Raji (cell line): ENCODE results near the gene MANBA.

Experiments
- POLR2A ChIP-seq: IDR thresholded peaks from 2 replicates; pipeline ENCODE4 v1.6.1; 2011; ENCODE audit warnings: low read depth, low read length, control low read depth; ENCODE audit not compliant: insufficient read depth

MANBA gene

DNA sequence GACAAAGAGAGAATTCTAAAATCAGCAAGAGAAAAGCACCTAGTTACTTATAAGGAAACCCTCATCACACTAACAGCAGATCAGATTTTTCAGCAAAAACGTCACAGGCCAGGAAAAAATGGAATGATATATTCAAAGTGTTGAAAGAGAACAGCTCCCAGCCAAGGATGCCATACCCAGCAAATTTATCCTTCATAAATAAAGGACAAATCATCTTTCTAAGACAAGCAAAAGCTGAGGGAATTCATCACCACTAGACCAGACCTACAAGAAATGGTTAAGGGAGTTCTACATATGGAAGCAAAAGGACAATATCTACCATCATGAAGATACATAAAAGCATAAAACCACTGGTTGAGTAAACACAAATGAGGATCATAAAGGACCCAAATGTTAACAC lies 53.6 kb downstream of the MANBA start:
- TF ChIP-seq POLR2A, result no peak

- no peak for TF ChIP-seq POLR2A
Observed at GRCh38 chr4:102705391-102705935, 55.3 kb downstream of the MANBA start.

DNA sequence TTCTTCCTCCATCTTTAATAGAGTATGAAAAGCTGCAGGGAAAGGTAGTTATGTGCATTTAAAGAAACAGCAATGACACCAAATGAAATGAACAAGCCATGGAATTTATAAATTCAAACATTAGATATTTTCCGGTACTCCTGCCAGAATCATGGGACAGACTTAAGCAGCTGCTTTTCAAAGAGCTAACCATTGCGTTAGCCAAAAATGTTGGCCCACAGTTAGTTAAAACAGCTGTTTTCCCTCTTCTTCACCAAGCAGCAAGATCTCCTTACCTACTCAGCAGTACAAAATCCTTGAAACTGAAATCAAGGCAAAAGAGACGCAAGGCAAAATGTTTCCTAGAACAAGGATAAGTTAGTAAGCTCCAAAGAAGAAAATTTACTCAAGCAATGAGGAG lies 64.0 kb downstream of the MANBA start:
- TF ChIP-seq POLR2A, result no peak

- no peak for TF ChIP-seq POLR2A
Observed at GRCh38 chr4:102694791-102695190, 66.0 kb downstream of the MANBA start.

GRCh38 chr4:102693861-102694260 lies 66.9 kb downstream of the MANBA start:
- no peak for TF ChIP-seq POLR2A

GRCh38 chr4:102693262-102693850 lies 67.4 kb downstream of the MANBA start:
- no peak for TF ChIP-seq POLR2A

- TF ChIP-seq POLR2A, result no peak
Observed at GRCh38 chr4:102692474-102692873, 68.3 kb downstream of the MANBA start.

GRCh38 chr4:102687982-102688433 lies 72.8 kb downstream of the MANBA start:
- TF ChIP-seq POLR2A, result no peak

- TF ChIP-seq POLR2A, result no peak
Observed at GRCh38 chr4:102687373-102687981, 73.3 kb downstream of the MANBA start.

- TF ChIP-seq POLR2A, result no peak
Observed at GRCh38 chr4:102685768-102686167, 75.0 kb downstream of the MANBA start.

- TF ChIP-seq POLR2A, result no peak
Observed at GRCh38 chr4:102684610-102685052, 76.1 kb downstream of the MANBA start.

DNA sequence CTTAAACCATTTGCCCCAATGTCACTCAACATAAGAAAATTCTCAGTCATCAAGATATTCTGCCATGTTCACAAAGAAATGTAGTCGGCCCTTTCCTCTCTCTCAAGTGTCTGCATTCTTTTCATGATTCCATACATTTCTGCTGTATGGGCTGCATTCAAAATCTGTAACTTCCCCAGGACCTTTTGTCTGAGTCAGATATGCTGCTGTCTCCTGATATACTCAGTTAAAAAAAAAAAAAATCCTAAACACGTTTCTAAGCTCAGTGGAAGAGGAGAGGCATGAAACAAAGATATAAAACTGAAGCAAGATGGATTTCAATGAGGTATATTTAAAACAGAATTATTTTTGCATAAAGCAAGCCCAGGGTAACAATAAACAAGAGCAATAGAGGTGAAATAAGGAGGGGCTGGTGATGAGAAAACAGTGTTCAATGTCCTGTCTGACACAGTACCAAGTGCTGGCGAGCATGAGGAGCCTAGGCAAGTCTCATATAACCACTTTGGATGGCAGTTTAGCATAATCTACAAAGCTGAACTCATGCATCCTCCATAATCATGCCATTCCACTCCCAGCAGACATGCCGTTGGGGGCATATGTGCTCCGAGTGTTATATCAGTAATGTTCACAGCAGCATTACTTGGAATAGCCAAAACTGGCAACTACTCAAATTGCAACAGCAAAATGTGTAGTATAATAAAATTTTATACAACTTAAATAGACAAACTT lies 76.7 kb downstream of the MANBA start:
- no peak for TF ChIP-seq POLR2A

DNA sequence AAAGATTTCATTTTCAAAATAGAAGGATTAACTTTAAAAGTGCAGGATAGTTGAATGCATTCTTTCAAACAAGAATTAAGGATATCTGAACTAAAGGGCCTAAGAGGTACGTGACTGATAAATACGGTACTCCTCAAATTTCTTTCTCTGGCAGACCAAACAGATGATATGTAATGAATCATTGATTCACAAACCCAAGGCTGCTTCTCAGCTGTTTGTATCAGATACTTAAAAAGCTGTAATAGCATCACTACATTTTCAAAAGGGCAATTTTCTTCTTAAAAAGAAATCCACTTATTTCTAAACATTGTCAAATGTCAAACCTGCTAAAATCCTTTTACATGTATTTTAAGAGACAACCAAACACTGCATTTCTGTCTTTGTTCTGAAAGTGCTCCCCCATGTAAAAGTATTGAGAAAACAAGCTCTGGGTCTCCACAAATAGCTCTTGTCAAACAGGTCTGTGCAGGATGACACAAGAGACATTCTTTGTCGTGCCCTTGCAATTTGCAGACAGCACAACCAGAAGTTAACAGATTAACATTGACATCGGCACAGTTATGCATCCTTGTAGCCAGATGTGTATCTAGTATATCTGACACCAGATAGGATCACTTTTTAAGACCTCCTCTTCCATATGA lies 82.0 kb downstream of the MANBA start:
- TF ChIP-seq POLR2A, result no peak

DNA sequence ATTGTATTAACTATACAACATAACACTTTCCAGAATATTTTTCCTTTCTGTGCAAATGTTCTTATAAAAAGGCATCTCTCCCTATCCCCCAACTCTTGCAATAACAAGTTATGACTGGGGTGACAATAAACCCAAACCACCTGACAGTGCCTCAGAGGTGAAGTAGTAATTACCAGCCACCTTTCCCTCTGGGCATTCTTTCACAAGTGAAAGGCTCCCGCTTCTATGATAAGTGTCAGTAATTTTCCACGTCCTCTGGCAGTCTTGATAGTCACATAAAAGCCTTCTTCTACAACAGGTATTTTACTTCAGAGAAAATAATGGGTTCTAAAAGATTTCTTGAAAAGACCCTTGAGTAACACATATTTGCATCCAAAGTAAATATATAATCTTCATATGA lies 82.7 kb downstream of the MANBA start:
- no peak for TF ChIP-seq POLR2A

DNA sequence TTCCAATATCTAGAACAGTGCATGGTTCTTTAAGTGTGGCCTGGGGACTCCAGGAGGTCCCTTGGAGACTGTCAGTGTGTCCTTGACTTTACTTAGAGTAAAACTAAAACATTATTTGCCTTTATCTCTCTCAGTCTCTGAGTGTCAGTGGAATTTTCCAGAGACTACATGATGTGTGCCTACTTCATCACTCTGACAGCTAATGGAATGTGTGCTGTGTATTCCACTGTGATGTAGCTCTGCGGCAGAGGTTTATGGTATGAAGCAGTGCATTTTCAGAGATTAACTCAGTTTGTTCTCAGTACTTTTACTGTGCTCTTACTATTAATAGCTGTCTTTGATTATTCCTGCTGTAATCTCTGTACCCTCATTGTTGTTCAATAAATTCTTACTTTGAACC lies 85.6 kb downstream of the MANBA start:
- no peak for TF ChIP-seq POLR2A
